Measurements from ENCODE around the gene COA8. TPM values are rescaled to one million over a fixed set of nuclear protein-coding genes. Genes with fewer than 3 reads are reported as not detected.

Gene COA8
- total and polyA plus RNA-seq, 2 of the 4 experiments (the other 2 are of a cell fraction): 12.2 to 21.1 TPM

GRCh38 chr14:103593577-103593976, 30.8 kb downstream of the COA8 start:
- H3K27me3 ChIP-seq (ENCODE audit: control insufficient read depth, insufficient read depth, low read length): no peaks in the 10 kb centered on the region
- no peak overlapping the region for H2AFZ ChIP-seq (replicated peaks; ENCODE audit: low read length, poor library complexity)
- no peaks in the 10 kb centered on the region for H3K9me3 ChIP-seq (ENCODE audit: control insufficient read depth, insufficient read depth, low read length)
- intact Hi-C loops (cut with micrococcal nuclease) (no loop called here), dilution Hi-C loops (cut with HindIII; ENCODE audit: low sequenced_read_pairs, unreplicated experiment) (no loop called here), in situ Hi-C loops (cut with MboI; ENCODE audit: low sequenced_read_pairs) (no loop called here)
- H3K79me1 ChIP-seq (ENCODE audit: low read depth in 1 of 2, low read length in 2 of 2): peaks cover 0 to 26% of the 10 kb centered on the region in 2 experiments; a peak in 2 of 4 replicates
- peaks cover 12% of the 10 kb centered on the region for H3K36me3 ChIP-seq (ENCODE audit: control insufficient read depth, insufficient read depth, low read length)
- no peak overlapping the region for H2AK5ac ChIP-seq (ENCODE audit: low read depth, low read length)
- no peak overlapping the region for H3K14ac ChIP-seq (replicated peaks; ENCODE audit: low read depth, low read length)
- H2AK9ac ChIP-seq (replicated peaks; ENCODE audit: low read depth, low read length, poor library complexity): no peak overlapping the region
- H3K4me2 ChIP-seq (ENCODE audit: low read depth, low read length): no peak overlapping the region
- no peak overlapping the region for H4K91ac ChIP-seq (ENCODE audit: insufficient read depth, low read depth, low read length)
- peaks cover 14% of the 10 kb centered on the region for H3K4me1 ChIP-seq (ENCODE audit: control insufficient read depth, insufficient read depth, low read length)
- peaks cover 9% of the 10 kb centered on the region for H3K9me1 ChIP-seq (ENCODE audit: insufficient read depth, low read length)
- 88% methylated on average over 4 of the region's 6 CpGs; no CpG with 5 or more reads in 1 of the 2 experiments for whole genome bisulfite sequencing, 2 experiments (ENCODE audit: extremely low coverage in 2 of 2, insufficient read length in 1 of 2)
- no peak overlapping the region for H3K18ac ChIP-seq (ENCODE audit: low read depth, low read length)
- H3K9ac ChIP-seq (ENCODE audit: low read depth, low read length): no peak overlapping the region
- H2BK5ac ChIP-seq (ENCODE audit: low read depth, low read length, poor library complexity, severe bottlenecking): no peak overlapping the region
- H4K5ac ChIP-seq (ENCODE audit: low read depth, low read length): no peak overlapping the region
- H4K8ac ChIP-seq (ENCODE audit: low read depth in 2 of 2, low read length in 2 of 2): no peak overlapping the region
- H2BK20ac ChIP-seq (ENCODE audit: low read depth, low read length): no peak overlapping the region
- ATAC-seq (ENCODE audit: low read depth) (no peak), DNase-seq (no peak)
- TF ChIP-seq CHD1 (IDR thresholded peaks at IDR 0.05; ENCODE audit: low read depth, low read length) (no peak), CEBPB (IDR thresholded peaks at IDR 0.05; ENCODE audit: low read depth, low read length) (no peak), SMC3 (IDR thresholded peaks at IDR 0.05; ENCODE audit: low read depth, low read length) (no peak), USF2 (IDR thresholded peaks at IDR 0.05; ENCODE audit: low read depth, low read length) (no peak), MAZ (IDR thresholded peaks at IDR 0.05; ENCODE audit: borderline replicate concordance, low read depth, low read length) (no peak), ELK1 (IDR thresholded peaks at IDR 0.05; ENCODE audit: borderline replicate concordance, low read depth, low read length) (no peak), RAD21 (IDR thresholded peaks at IDR 0.05; ENCODE audit: low read length) (no peak), RCOR1 (IDR thresholded peaks at IDR 0.05; ENCODE audit: insufficient replicate concordance, low read length) (no peak), POLR2A (IDR thresholded peaks at IDR 0.05; ENCODE audit: low read depth, low read length) (no peak), MAFK (IDR thresholded peaks at IDR 0.05; ENCODE audit: low read depth, low read length) (no peak)
- no peak overlapping the region for H2BK120ac ChIP-seq (ENCODE audit: low read depth, low read length)
- H3K4me3 ChIP-seq (ENCODE audit: insufficient read depth, low read depth, low read length): no peak overlapping the region
- no peak overlapping the region for H3K56ac ChIP-seq (ENCODE audit: extremely low read depth, insufficient read depth, low read length)
- H3K23ac ChIP-seq (ENCODE audit: low read depth, low read length): no peak overlapping the region
- peaks cover 8% of the 10 kb centered on the region for H4K20me1 ChIP-seq (ENCODE audit: insufficient read depth, low read length)
- BruUV-seq (replicated peaks): no TSS peak
- no peak overlapping the region for H2BK15ac ChIP-seq (ENCODE audit: low read depth, low read length)
- POLR2A ChIA-PET (ENCODE audit: unreplicated experiment): no interaction called here
- H3K27ac ChIP-seq (ENCODE audit: insufficient read depth, low read length): no peak overlapping the region
- H3K4ac ChIP-seq (ENCODE audit: low read depth, low read length): no peak overlapping the region
- CTCF ChIA-PET: no interaction called here
